Activated naive CD4-positive, alpha-beta T cell treated with anti-CD3 and anti-CD28 coated beads, Interleukin-2, amount 50 U/mL, for 24 hours (primary cell): ENCODE measurements around the gene CCHCR1.

Experiments
- H3K27ac Mint-ChIP-seq: one replicate; pipeline ENCODE4 v1.8.0; 2021; ENCODE audit warnings: mild to moderate bottlenecking, mixed read lengths
- H3K27me3 Mint-ChIP-seq: one replicate; pipeline ENCODE4 v1.8.0; 2021; ENCODE audit warnings: mixed read lengths
- H3K36me3 Mint-ChIP-seq: one replicate; pipeline ENCODE4 v1.8.0; 2021; ENCODE audit warnings: mixed read lengths
- H3K4me1 Mint-ChIP-seq: one replicate; pipeline ENCODE4 v1.8.0; 2021; ENCODE audit warnings: mixed read lengths
- H3K4me3 Mint-ChIP-seq: one replicate; pipeline ENCODE4 v1.8.0; 2021; ENCODE audit warnings: mild to moderate bottlenecking, mixed read lengths
- H3K9me3 Mint-ChIP-seq: one replicate; pipeline ENCODE4 v1.8.0; 2021; ENCODE audit warnings: mixed read lengths

Gene CCHCR1

DNA sequence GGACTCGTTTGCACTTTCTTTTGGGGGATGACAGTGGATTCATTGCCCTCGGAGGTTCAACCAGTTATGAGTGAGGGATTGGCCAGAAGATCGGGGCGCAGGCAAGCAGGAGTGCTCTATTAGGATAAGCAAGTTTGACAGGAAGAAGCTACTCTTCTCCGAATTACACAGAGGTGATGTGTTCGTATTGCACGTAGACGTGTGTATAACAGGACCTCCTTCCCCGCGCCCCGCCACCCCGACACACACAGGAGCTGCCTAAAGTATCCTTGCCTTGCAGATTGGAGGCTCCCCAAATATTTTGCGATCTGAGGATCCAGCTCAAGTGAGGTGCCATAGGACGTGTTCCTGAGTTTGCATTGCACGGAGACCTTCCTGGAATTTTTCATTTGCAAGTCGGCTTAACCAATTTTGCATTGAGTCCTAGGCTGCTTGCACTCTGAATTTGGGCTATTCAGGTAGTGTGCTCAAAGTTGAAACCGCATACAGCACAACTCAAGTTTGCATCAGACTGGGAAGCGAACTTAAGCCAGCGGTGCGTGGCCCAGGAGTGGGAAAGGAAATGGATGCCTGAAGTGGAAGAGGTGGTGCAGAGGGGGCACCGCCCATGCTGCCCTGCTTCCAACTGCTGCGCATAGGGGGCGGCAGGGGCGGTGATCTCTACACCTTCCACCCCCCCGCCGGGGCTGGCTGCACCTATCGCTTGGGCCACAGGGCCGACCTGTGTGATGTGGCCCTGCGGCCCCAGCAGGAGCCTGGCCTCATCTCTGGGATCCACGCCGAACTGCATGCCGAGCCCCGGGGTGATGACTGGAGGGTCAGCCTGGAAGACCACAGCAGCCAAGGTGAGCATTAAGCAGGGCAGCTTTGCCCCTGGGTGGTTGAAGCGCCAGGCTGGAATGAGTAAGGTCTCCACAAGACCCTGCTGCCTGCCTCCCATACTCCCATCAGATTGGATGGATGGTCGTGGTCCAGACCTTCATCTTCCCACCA lies 1.6 kb upstream of the CCHCR1 start:
- no peaks in the 10 kb centered on the region for H3K9me3 Mint-ChIP-seq
- H3K36me3 Mint-ChIP-seq = no peaks in the 10 kb centered on the region
- H3K4me3 Mint-ChIP-seq = peak overlapping the region; percentile 88
- peaks cover 32% of the 10 kb centered on the region for H3K4me1 Mint-ChIP-seq
- H3K27ac Mint-ChIP-seq = peak overlapping the region; percentile 60
- H3K27me3 Mint-ChIP-seq = no peaks in the 10 kb centered on the region

DNA sequence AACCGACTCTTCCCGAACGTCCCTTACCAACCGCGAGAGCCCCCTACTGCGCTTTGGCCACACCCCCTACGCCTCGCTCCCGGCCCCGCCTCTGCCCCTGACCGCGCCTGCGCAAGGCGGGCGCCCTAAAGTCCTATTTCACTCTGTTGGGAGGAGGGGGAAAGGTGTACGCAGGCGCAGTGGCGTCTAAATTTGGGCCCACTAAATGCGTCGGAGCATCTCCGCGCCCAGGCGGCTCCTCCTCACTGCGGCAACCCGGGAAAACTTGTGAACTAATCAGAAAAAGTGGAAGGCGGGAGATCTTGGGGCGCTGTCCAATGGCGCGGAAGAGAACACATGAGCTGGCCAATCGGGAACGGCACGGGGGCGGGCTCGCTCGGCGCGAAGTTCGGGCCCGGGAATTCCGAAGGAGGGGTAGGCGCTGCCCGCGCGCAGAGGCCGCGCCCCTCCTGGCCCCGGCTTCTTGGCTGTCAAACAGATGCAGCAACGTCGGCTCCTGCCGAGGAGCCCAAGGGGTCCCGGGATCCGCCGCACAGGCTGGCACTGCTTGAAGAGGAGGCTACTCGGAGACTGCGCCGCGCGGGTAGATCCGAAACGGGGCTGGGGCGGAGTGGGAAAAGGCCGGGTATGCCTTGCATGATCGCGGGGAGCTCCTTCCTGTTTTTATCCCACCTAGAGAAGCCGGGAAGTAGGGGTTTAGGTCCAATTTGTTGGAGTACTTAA lies 699 bp upstream of the CCHCR1 start, which contains the start of gene TCF19:
TCF19 (plus strand) TSS at position 450 of the 723 bp plus-strand sequence. CDS start 881 bp downstream, outside the sequence.
- Mint-ChIP-seq H3K36me3 (no peaks in the 10 kb centered on the region), H3K4me1 (peaks cover 32% of the 10 kb centered on the region), H3K27ac (peak within 1 kb of the TSS; percentile 87), H3K4me3 (peak within 1 kb of the TSS; percentile 88), H3K27me3 (no peaks in the 10 kb centered on the region), H3K9me3 (no peaks in the 10 kb centered on the region)

DNA sequence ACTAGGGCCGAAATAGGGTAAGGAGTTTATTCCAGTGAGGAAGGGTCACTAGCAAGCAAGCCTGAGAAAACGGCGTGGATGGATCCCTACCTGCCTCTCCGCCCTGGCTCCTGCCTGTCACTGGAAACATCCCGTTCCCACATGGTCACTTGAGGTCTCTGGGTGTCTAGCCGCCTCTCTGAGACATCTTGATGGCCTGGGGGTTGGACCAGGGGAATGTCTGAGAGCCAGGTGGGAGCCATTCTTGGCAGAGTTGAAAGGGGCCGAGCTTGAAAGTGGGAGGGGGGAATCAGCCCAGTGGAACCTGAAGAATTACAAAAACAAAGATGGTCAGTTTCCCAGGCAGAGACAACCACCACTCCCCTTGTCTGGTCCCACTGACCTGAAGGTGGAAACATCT lies 961 bp downstream of the CCHCR1 start:
- H3K4me1 Mint-ChIP-seq = peaks cover 32% of the 10 kb centered on the region
- H3K36me3 Mint-ChIP-seq = no peaks in the 10 kb centered on the region
- no peak overlapping the region for H3K27ac Mint-ChIP-seq
- no peaks in the 10 kb centered on the region for H3K27me3 Mint-ChIP-seq
- no peak overlapping the region for H3K4me3 Mint-ChIP-seq
- H3K9me3 Mint-ChIP-seq = no peaks in the 10 kb centered on the region

DNA sequence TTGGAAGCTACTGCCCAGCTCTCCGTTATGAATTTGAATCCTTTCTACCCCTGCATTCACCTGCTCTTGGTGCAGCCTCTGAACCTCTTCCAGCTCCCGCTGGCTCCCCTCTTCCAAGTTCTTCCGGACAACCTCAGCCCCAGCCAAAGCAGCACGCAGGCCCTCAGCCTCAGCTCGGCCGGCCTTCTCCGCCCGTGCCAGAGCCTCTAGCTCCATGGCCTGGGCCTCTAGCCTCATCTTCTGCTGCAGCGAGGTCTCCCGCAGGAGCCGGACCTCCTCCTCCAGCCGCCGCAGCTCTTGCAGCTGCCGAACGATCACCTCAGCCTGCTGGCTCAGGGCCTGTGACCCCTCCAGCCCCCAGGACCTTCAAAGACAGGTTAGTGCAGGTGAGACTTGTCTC lies 3.2 kb downstream of the CCHCR1 start:
- Mint-ChIP-seq H3K9me3 (no peaks in the 10 kb centered on the region), H3K4me3 (no peak overlapping the region), H3K4me1 (peaks cover 27% of the 10 kb centered on the region), H3K27ac (no peak overlapping the region), H3K36me3 (no peaks in the 10 kb centered on the region), H3K27me3 (no peaks in the 10 kb centered on the region)

DNA sequence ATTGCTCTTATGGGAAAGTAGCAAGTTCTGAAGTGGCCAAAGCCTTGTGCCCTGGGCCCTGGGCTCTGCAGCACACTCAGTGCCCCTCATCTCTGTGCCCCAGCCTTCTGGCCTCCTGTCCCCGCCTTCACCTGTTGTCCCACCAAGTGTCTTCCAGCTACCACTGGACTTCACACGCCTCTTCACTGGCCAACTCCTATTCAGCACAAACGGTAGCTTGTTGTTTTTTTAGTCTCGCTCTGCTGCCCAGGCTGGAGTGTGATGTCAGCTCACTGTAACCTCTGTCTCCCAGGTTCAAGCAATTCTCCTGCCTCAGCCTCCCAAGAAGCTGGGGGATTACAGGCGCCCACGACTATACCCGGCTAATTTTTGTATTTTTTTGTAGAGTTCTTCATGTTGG lies 4.8 kb downstream of the CCHCR1 start:
- Mint-ChIP-seq H3K4me3 (no peak overlapping the region), H3K36me3 (no peaks in the 10 kb centered on the region), H3K4me1 (peaks cover 13% of the 10 kb centered on the region), H3K27ac (no peak overlapping the region), H3K27me3 (no peaks in the 10 kb centered on the region), H3K9me3 (no peaks in the 10 kb centered on the region)

DNA sequence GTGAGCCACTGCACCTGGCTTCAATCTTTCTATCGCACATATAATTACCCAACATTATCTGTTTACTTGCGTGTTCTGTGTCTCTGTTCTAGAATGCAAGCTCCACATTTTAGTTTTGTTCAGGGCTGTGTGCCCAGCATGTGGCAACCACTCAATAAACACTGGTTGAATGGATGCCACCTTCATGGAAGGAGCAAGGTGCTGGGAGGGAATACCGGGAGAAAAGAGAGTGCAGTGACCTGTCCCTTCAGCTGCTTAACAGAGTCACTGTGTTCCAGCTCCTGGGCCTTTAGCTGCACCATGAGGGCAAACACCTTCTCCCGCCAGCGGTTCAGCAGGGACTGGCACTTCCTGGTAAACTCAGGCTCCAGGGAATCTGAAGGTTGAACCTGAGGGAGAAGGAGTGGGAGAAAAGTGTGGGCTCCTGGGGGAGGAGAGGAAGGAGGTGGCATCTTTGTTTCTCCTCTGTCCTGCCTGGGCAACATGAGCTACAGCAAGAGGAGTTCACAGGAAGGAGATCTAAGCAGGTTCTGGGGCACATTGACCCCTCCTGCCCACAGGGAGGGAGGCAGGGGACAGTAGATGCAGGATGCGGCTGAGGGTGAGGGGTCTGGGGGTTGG lies 7.7 kb downstream of the CCHCR1 start:
- no peaks in the 10 kb centered on the region for H3K9me3 Mint-ChIP-seq
- no peak overlapping the region for H3K4me3 Mint-ChIP-seq
- no peaks in the 10 kb centered on the region for H3K4me1 Mint-ChIP-seq
- no peak overlapping the region for H3K27ac Mint-ChIP-seq
- H3K27me3 Mint-ChIP-seq = no peaks in the 10 kb centered on the region
- H3K36me3 Mint-ChIP-seq = no peaks in the 10 kb centered on the region

DNA sequence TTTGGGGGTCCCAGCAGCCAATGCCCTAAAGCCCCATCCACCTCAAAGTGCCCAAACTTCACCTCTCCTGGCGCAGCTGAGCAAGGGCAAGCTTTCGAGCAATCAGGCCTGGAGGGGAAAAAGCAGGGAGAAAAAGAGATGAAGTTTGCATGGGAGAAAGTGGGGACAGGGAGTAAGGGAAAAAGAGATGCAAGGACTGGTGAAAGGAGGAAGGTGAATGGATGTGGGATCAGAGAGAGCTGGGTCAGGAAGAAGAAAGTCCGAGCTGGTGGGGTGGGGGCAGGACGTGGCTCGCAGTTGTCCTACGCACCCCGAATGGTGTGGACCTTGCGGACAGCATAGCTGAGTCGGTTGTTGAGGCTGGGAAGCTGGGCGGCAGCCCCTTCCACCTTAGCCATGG lies 12.2 kb downstream of the CCHCR1 start:
- Mint-ChIP-seq H3K9me3 (no peaks in the 10 kb centered on the region), H3K36me3 (peaks cover 3% of the 10 kb centered on the region), H3K4me3 (no peak overlapping the region), H3K4me1 (no peaks in the 10 kb centered on the region), H3K27me3 (no peaks in the 10 kb centered on the region), H3K27ac (no peak overlapping the region)

DNA sequence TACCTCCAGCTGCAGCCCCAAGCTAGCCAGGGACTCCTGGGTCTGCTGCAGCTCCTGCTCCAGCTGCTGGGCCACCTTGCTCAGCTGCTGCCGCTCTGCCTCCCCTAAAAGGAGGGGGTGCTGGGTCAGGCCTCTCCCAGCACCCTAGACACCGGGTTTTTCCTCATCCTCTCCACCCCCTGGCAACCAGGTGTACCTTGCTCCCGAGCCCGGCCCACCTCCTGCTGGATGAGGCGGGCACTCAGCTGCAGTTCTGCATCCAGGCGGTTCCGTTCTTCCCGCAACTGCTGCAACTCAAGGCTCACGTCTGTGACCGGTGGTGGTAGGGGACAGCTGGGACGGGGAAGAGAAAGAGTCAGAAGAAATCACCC lies 12.6 kb downstream of the CCHCR1 start:
- Mint-ChIP-seq H3K27me3 (no peaks in the 10 kb centered on the region), H3K36me3 (peaks cover 3% of the 10 kb centered on the region), H3K4me3 (no peak overlapping the region), H3K4me1 (no peaks in the 10 kb centered on the region), H3K9me3 (no peaks in the 10 kb centered on the region), H3K27ac (no peak overlapping the region)

DNA sequence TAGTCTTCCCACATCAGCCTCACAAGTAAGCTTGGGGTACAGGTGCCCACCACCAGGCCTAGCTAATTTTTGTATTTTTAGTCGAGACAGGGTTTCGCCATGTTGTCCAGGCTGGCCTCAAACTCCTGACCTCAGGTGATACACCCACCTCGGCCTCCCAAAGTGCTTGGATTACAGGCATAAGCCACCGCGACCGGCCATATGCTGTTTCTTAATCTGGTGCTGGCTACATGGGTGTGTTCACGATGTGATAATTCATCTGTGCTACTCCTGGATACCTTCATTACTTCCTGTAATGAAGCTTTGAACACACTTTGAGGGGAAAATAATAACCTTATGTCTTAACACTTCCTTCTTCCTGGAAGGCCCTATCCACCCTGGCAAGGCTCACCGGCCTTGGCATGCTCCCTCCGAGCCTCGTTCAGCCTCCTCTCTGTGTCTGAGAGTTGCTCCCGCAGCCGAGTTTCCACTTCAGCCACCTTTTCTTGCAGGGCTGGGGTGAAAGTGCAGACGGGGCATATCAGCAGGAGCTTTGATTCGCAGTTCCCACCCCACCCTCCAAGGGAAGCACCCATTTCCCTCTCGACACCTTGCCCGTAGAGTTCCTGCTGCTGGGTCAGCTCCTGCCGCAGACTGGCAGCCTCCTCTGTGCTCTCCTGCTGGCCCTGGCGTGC lies 13.2 kb downstream of the CCHCR1 start:
- H3K4me1 Mint-ChIP-seq = no peaks in the 10 kb centered on the region
- no peak overlapping the region for H3K27ac Mint-ChIP-seq
- H3K4me3 Mint-ChIP-seq = no peak overlapping the region
- H3K27me3 Mint-ChIP-seq = no peaks in the 10 kb centered on the region
- H3K36me3 Mint-ChIP-seq = peaks cover 3% of the 10 kb centered on the region
- no peaks in the 10 kb centered on the region for H3K9me3 Mint-ChIP-seq

DNA sequence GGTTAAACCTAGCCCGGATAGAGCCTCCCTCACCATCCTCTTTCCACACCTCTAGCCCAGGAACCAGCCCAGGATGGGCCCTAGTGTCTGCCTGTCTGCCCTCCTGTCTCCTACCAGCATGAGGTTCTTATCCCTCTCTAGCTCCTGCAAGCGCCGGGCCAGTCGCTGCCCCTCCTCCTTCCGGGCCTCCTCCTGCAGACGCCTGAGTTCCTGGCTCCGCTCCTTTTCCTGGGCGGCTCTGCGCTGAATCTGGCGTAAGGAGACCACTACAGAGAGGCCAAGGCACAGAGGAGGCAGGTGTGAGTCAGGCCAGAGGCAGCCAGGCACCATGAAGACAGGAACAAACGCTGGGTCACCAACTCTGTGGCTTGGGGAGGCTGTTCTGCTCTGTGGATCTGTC lies 14.5 kb downstream of the CCHCR1 start:
- H3K36me3 Mint-ChIP-seq = peaks cover 3% of the 10 kb centered on the region
- H3K27ac Mint-ChIP-seq = peak overlapping the region; percentile 76
- H3K27me3 Mint-ChIP-seq = no peaks in the 10 kb centered on the region
- H3K9me3 Mint-ChIP-seq = no peaks in the 10 kb centered on the region
- H3K4me3 Mint-ChIP-seq = no peak overlapping the region
- peaks cover 4% of the 10 kb centered on the region for H3K4me1 Mint-ChIP-seq

DNA sequence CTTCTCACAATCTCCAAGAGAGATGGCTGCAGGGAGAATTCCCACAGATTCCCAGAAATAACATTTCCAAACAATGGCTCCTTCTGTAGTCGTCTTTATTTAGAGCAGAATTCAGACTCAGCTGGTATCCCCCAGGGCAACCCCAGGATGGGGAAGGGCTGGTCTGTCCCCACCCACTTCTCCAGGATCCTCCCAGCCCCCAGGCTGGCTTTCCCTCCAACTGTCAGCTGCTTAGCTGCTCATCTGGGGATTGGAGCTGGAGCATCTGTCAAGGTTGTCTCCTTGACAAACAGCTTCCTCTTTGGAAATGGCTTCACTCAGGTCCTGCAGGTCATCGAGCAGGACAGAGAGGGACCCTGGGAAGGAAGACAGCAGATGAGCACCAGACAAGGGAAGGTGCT lies 15.2 kb downstream of the CCHCR1 start:
- no peaks in the 10 kb centered on the region for H3K27me3 Mint-ChIP-seq
- no peak overlapping the region for H3K4me3 Mint-ChIP-seq
- H3K4me1 Mint-ChIP-seq = peaks cover 8% of the 10 kb centered on the region
- peaks cover 3% of the 10 kb centered on the region for H3K36me3 Mint-ChIP-seq
- no peaks in the 10 kb centered on the region for H3K9me3 Mint-ChIP-seq
- H3K27ac Mint-ChIP-seq = no peak overlapping the region

DNA sequence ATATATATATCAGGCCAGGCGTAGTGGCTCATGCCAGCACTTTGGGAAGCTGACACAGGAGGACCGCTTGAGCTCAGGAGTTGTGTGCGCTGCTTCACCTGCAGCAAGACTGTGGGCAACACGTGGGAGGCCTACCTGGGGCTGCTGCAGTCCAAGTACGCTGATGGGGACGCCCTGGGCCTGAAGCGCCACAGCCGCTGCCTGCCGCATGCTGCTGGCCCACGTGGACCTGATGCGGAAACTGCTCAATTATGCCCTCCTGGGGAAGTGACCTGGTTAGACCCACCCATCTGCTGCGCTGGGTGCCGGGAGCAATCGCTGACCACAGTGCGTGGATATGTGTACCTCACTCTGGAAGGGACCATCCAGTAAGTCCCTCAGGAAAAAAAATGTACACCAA lies 17.0 kb downstream of the CCHCR1 start:
- H3K4me3 Mint-ChIP-seq = no peak overlapping the region
- H3K4me1 Mint-ChIP-seq = peaks cover 9% of the 10 kb centered on the region
- no peak overlapping the region for H3K27ac Mint-ChIP-seq
- peaks cover 3% of the 10 kb centered on the region for H3K36me3 Mint-ChIP-seq
- no peaks in the 10 kb centered on the region for H3K27me3 Mint-ChIP-seq
- H3K9me3 Mint-ChIP-seq = no peaks in the 10 kb centered on the region

DNA sequence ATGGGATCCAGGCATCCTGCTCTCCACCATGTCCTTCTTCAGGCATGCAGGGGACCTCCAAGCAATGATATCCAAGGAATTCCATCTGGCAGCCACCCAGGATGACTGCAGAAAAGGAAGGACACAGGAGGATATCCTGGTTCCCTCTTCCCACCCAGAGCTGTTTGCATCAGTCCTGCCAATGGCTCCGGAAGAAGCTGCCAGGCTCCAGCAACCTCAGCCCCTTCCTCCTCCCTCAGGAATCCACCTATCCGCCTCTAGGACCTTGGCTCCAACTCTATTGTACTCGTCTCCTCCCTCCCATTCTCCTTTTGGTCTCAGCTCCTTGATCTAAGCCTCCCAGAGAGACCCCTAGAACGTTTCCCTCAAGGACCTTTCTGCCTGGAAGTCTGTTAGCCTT lies 18.0 kb downstream of the CCHCR1 start:
- no peaks in the 10 kb centered on the region for H3K9me3 Mint-ChIP-seq
- peaks cover 9% of the 10 kb centered on the region for H3K4me1 Mint-ChIP-seq
- peaks cover 3% of the 10 kb centered on the region for H3K36me3 Mint-ChIP-seq
- no peaks in the 10 kb centered on the region for H3K27me3 Mint-ChIP-seq
- no peak overlapping the region for H3K4me3 Mint-ChIP-seq
- H3K27ac Mint-ChIP-seq = no peak overlapping the region

DNA sequence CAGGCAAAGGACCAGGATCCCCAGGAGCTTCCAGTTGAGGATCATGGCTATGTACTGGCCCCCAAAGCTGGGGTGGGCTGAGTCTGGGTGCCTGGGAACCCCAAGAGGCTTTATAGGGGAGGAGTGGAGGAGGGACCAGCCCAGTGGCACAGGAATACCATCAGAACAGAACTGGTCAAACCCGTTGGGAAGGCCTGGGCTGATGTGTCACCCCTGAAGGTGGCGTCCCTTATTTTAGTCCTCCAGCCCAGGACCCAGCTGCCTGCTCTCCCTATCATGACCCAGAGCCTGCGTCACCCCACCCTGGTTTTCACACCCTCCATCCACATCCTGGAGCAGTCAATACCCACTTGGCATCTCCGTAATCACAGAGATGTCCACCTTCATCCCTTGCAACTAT lies 18.6 kb downstream of the CCHCR1 start, which contains the start of gene PSORS1C2:
PSORS1C2 (minus strand) TSS at position 85 of the 400 bp plus-strand sequence; CDS start at position 45, 40 bp downstream.
- H3K36me3 Mint-ChIP-seq = peaks cover 3% of the 10 kb centered on the region
- no peak within 1 kb of the TSS for H3K4me3 Mint-ChIP-seq
- no peaks in the 10 kb centered on the region for H3K27me3 Mint-ChIP-seq
- H3K9me3 Mint-ChIP-seq = no peaks in the 10 kb centered on the region
- no peak within 1 kb of the TSS for H3K27ac Mint-ChIP-seq
- peaks cover 9% of the 10 kb centered on the region for H3K4me1 Mint-ChIP-seq

DNA sequence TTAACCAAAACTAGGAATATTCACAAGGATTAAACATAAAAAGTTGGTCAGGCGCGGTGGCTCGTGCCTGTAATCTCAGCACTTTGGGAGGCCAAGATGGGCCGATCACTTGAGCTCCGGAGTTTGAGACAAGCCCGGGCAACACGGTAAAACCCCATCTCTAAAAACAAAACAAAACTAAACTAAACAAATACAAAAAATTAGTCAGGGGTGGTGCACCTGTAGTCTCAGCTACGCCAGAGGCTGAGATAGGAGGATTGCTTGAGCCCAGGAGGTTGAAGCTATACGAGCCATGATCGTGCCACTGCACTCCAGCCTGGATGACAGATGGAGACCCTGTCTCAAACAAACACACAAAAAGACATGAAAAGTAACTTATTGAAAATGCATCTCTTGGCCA lies 21.9 kb downstream of the CCHCR1 start:
- Mint-ChIP-seq H3K4me1 (peaks cover 9% of the 10 kb centered on the region), H3K27me3 (no peaks in the 10 kb centered on the region), H3K27ac (no peak overlapping the region), H3K9me3 (no peaks in the 10 kb centered on the region), H3K4me3 (no peak overlapping the region), H3K36me3 (no peaks in the 10 kb centered on the region)
